Gastrocnemius medialis (tissue), 4 donors: ENCODE measurements around the gene SORBS2.

Experiments used
- CTCF ChIP-seq, 5 experiments: fragments of 450-650 bp in 3 of 5; fragments of 200-600 bp in 2 of 5; sonication (generic) in 2 of 5; IDR thresholded peaks in 4 of 5; conservative IDR thresholded peaks in 1 of 5; 1 replicate in 4 of 5; 2 replicates in 1 of 5; pipeline ENCODE4 v1.5.1; 2016 to 2019; ENCODE audit warnings: antibody characterized with exemption in 5 of 5, mild to moderate bottlenecking in 3 of 5, moderate library complexity in 3 of 5
- POLR2A ChIP-seq, 2 donors: fragments of 450-650 bp; IDR thresholded peaks; one replicate each; pipeline ENCODE4 v1.6.1; 2017; ENCODE audit warnings: antibody characterized with exemption in 2 of 2, mild to moderate bottlenecking in 2 of 2, moderate library complexity in 2 of 2

- TF ChIP-seq CTCF (IDR thresholded peaks at IDR 0.05 in 4 of 5, conservative IDR thresholded peaks at IDR 0.05 in 1 of 5): no peak
- TF ChIP-seq POLR2A (IDR thresholded peaks at IDR 0.05): peak; percentile 67 to 69
Measured at GRCh38 chr4:185567381-185568376, 244.3 kb downstream of the SORBS2 start.
